Psoas muscle (tissue), 8 donors: ENCODE measurements around the gene EGLN1. TPM values are rescaled to one million over a fixed set of nuclear protein-coding genes. Genes with fewer than 3 reads are reported as not detected.
A peak's percentile ranks its signal among the peaks of the same experiment; 100 is the strongest.

Experiments used
- ATAC-seq, 4 donors: fragments of 200-7000 bp; cut with Tn5 transposase; one replicate each; pipeline ENCODE4 v1.9.1; 2020; ENCODE audit warnings: moderate library complexity in 3 of 4, mild to moderate bottlenecking in 2 of 4
- DNase-seq, 2 donors: peaks; one replicate each; pipeline ENCODE4 v3.0.0-alpha.2; 2020
- H3K27ac ChIP-seq: fragments of 200-600 bp; one replicate; pipeline ENCODE4 v1.8.0; 2022
- H3K27me3 ChIP-seq, 3 donors: fragments of 200-600 bp in 1 of 3; one replicate each; pipeline versions ENCODE4 v1.6.1 to v1.8.0; 2013 to 2022; ENCODE audit warnings: low read length in 2 of 3, mild to moderate bottlenecking in 2 of 3, moderate library complexity in 1 of 3; ENCODE audit not compliant: insufficient read depth in 3 of 3
- H3K36me3 ChIP-seq, 2 donors: fragments of 200-600 bp in 1 of 2; one replicate each; pipeline versions ENCODE4 v1.6.1 to v1.8.0; 2013 to 2022; ENCODE audit warnings: low read depth in 1 of 2, mild to moderate bottlenecking in 1 of 2, moderate library complexity in 1 of 2; ENCODE audit not compliant: insufficient read depth in 1 of 2
- H3K4me1 ChIP-seq: fragments of 200-600 bp; one replicate; pipeline ENCODE4 v1.8.0; 2022
- H3K4me3 ChIP-seq: fragments of 200-600 bp; one replicate; pipeline ENCODE4 v1.8.0; 2022; ENCODE audit warnings: mild to moderate bottlenecking
- H3K9me3 ChIP-seq: fragments of 200-600 bp; one replicate; pipeline ENCODE4 v1.8.0; 2022
- CTCF ChIP-seq: fragments of 200-600 bp; IDR thresholded peaks from one replicate; pipeline ENCODE4 v1.8.0; 2022; ENCODE audit warnings: antibody characterized with exemption
- WGBS, 3 donors: extraction: QIAGEN DNeasy Blood & Tissue Kit; methylation state at CpG; one replicate each; pipeline versions ENCODE4 v1.1.6 to v1.1.7; 2013; 5-methylcytosine and 5-hydroxymethylcytosine counted together
- intact Hi-C, 2 donors: fragments of 100-400 bp; cut with DNase I; formaldehyde crosslinking; loops; one replicate each; pipeline versions ENCODE4 v1.11.0 to v1.14.2; 2022
- polyA plus RNA-seq, 3 donors: library from polyadenylated mRNA; stranded (reverse); fragments of 200-250 nt; gene quantifications; one replicate each; pipeline ENCODE4 v1.2.3, GENCODE V29; 2013
- total RNA-seq, 4 donors: library from RNA; stranded (reverse); fragmentation: NEBNext Ultra II Directional in 2 of 4; extraction: Animal tissue kit (Norgen Biotek cat#: 25700) in 2 of 4; gene quantifications; one replicate each; pipeline versions ENCODE4 v1.2.1 to v1.2.4, GENCODE V29; 2021 to 2023
- donor health status: healthy with polysubstance abuse.
- donor health status: DM: no; HTN: no; CAD: no; lungs with moderate emphysema.
- donor health status: Bipolar disorder and iron deficiency.
- donor health status: healthy.
- donor health status: DM: yes; HTN: yes; CAD: no.
- donor health status: DM: no; HTN: no; CAD: no.
- donor health status: DM: no; HTN: no; CAD: no.
- donor health status: DM: yes; HTN: yes; CAD: no.

The EGLN1 gene
- total and polyA plus RNA-seq, 7 donors: 52.4 to 596 (median 230) TPM

DNA sequence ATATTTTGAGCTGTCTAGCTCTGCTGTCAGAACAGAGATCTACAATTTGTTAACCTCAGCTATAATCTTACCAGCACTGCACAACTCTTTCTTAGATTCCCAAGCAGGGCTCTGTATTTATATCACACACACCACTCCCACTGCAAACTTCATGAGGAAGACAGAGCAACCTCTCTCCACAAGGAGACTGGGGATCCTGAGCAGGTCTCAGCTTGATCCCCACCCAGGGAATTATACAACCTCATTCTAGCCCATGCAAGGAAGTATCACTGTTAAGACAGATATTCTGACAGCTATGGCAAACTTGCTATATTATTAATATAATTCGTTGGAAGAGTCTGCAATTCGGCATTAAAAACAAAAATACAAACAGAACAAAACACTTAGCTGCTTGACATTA lies 40.4 kb downstream of the EGLN1 start:
- TF ChIP-seq CTCF: no peak
- DNase-seq (no peak), ATAC-seq (no peak)
- Histone ChIP-seq H3K4me3 (peak overlapping the region; percentile 42), H3K27ac (peak overlapping the region; percentile 74), H3K4me1 (peaks cover 85% of the 10 kb centered on the region), H3K9me3 (no peaks in the 10 kb centered on the region), H3K27me3 (no peaks in the 10 kb centered on the region), H3K36me3 (no peaks in the 10 kb centered on the region)
- intact Hi-C loops: loop anchor here in 1 of 2 donors (5.0 kb wide), 1 partner anchor 41 kb away; the partner anchor contains the start of gene EGLN1
- 35 to 61% (median 40%) methylated on average over 2 of the region's 2 CpGs for WGBS, 3 donors

DNA sequence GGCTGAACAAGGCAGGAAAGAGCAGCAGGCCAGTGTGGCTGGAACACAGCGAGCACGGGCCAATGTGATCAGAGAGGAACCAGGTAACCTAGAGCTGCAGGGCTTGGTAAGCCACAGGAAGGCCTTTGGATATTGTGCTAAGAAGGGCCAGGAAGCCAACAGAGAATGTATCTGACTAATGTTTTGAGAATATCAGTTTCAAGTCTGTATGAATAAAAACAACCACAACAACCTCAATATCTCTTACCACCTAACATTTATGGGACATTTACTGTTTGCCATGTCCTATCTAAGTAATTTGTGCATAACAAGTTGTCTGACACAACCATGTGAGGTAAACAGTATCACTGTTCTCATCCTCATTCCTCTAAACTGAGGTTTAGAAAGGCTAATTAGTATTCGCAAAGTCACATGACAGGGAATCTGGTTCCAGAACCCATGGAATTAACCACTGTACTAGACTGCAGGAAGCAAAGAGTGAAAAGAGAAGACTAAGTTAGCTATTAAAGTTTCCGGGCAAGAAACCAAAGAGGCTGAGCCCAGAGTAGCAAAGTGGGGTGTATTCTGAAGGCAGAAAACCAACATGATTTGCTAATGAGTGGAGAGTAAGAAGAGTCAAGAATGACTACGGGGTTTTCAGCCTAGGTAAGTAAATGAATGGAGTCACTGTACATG lies 45.1 kb downstream of the EGLN1 start:
- intact Hi-C loops: loop anchor here in 1 of 2 donors (5.0 kb wide), 1 partner anchor 40 kb away; no protein-coding TSS in a partner anchor
- peak overlapping the region; percentile 64 for H3K27ac ChIP-seq
- TF ChIP-seq CTCF: no peak
- no peaks in the 10 kb centered on the region for H3K9me3 ChIP-seq
- no peaks in the 10 kb centered on the region for H3K27me3 ChIP-seq
- no peak for DNase-seq
- ATAC-seq: peak; percentile 42 to 67 (median 58)
- 62 to 71% (median 66%) methylated on average over 5 of the region's 5 CpGs for WGBS, 3 donors
- H3K36me3 ChIP-seq: peaks cover 0 to 10% of the 10 kb centered on the region in 2 donors
- peaks cover 62% of the 10 kb centered on the region for H3K4me1 ChIP-seq
- no peak overlapping the region for H3K4me3 ChIP-seq

GRCh38 chr1:231376101-231376500 lies 46.0 kb downstream of the EGLN1 start:
- TF ChIP-seq CTCF: no peak
- ATAC-seq (peak; percentile 45 to 76 (median 68)), DNase-seq (no peak)
- intact Hi-C loops: loop anchor here in 1 of 2 donors (5.0 kb wide), 1 partner anchor 41 kb away; no protein-coding TSS in a partner anchor
- no peaks in the 10 kb centered on the region for H3K9me3 ChIP-seq
- H3K27ac ChIP-seq: peak overlapping the region; percentile 64
- peaks cover 0 to 19% of the 10 kb centered on the region in 2 donors for H3K36me3 ChIP-seq
- H3K4me3 ChIP-seq: no peak overlapping the region
- WGBS, 3 donors: 57 to 68% (median 60%) methylated on average over 4 of the region's 4 CpGs
- H3K27me3 ChIP-seq: no peaks in the 10 kb centered on the region
- H3K4me1 ChIP-seq: peaks cover 54% of the 10 kb centered on the region

DNA sequence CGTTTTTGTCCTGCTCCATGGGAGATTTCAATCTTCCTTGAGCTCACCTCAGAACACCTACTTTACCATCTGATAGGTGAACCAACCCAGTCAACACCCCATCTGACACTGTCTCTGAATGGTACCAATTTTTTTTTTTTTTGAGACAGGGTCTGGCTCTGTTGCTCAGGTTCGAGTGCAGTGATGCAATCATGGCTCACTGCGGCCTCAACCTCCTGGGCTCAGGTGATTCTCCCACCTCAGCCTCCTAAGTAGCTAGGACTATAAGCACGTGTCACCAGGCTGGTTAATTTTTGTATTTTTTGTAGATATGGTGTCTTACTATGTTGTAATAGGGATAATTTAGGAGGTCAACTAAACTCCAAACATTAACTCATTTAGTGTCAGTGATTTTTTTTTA lies 47.7 kb downstream of the EGLN1 start:
- WGBS, 3 donors: 83 to 87% (median 85%) methylated on average over 4 of the region's 4 CpGs
- intact Hi-C loops: no loop called here
- TF ChIP-seq CTCF: no peak
- Histone ChIP-seq H3K4me3 (no peak overlapping the region), H3K9me3 (no peaks in the 10 kb centered on the region), H3K4me1 (peaks cover 45% of the 10 kb centered on the region), H3K27ac (peak overlapping the region; percentile 64), H3K36me3 (peaks cover 0 to 32% of the 10 kb centered on the region in 2 donors), H3K27me3 (no peaks in the 10 kb centered on the region)
- DNase-seq (no peak), ATAC-seq (no peak)
